CD14-positive monocyte (primary cell): Measurements from ENCODE around the gene KIDINS220. TPM values are rescaled to one million over a fixed set of nuclear protein-coding genes. Genes with fewer than 3 reads are reported as not detected.

Source experiments
- DNase-seq, 3 donors: peaks; one replicate each; pipeline ENCODE4 v3.0.0-alpha.2; 2011 to 2022
- H2AFZ ChIP-seq: 2 replicates; pipeline ENCODE4 v1.6.0; 2012; ENCODE audit warnings: mild to moderate bottlenecking, low read depth, low read length, inconsistent platforms; ENCODE audit not compliant: insufficient read depth, poor library complexity, severe bottlenecking
- H3K27ac ChIP-seq, 2 donors: 1 replicate in 1 of 2; 2 replicates in 1 of 2; pipeline ENCODE4 v1.5.1; 2012 to 2013; ENCODE audit warnings: low read length in 2 of 2, control low read depth in 1 of 2, inconsistent platforms in 1 of 2, low read depth in 1 of 2, mild to moderate bottlenecking in 1 of 2
- H3K27me3 ChIP-seq, 2 donors: one replicate each; pipeline versions ENCODE4 v1.6.0 to v1.6.1; 2011 to 2013; ENCODE audit warnings: low read length in 2 of 2; ENCODE audit not compliant: control insufficient read depth in 2 of 2, insufficient read depth in 2 of 2
- H3K36me3 ChIP-seq, 2 donors: replicated peaks in 1 of 2; 1 replicate in 1 of 2; 2 replicates in 1 of 2; pipeline versions ENCODE4 v1.5.1 to v1.6.1; 2012 to 2013; ENCODE audit warnings: low read length in 2 of 2, control low read depth in 1 of 2, inconsistent platforms in 1 of 2, mild to moderate bottlenecking in 1 of 2; ENCODE audit not compliant: insufficient read depth in 2 of 2, control insufficient read depth in 1 of 2
- H3K4me1 ChIP-seq, 2 donors: 1 replicate in 1 of 2; 2 replicates in 1 of 2; pipeline versions ENCODE4 v1.5.1 to v1.6.1; 2012 to 2013; ENCODE audit warnings: low read length in 2 of 2, control low read depth in 1 of 2, inconsistent platforms in 1 of 2, mild to moderate bottlenecking in 1 of 2, moderate library complexity in 1 of 2; ENCODE audit not compliant: insufficient read depth in 2 of 2, control insufficient read depth in 1 of 2
- H3K4me2 ChIP-seq: replicated peaks from 2 replicates; pipeline ENCODE3; 2012; ENCODE audit warnings: low read length, moderate library complexity, mild to moderate bottlenecking; ENCODE audit not compliant: poor library complexity, severe bottlenecking; ENCODE audit errors: extremely low read depth
- H3K4me3 ChIP-seq, 3 experiments: fragments of 200-600 bp in 1 of 3; sonication (generic) in 1 of 3; replicated peaks in 1 of 3; 1 replicate in 2 of 3; 2 replicates in 1 of 3; pipeline ENCODE4 v1.5.1; 2011 to 2013; ENCODE audit warnings: low read length in 3 of 3, mild to moderate bottlenecking in 3 of 3, control low read depth in 2 of 3, low read depth in 2 of 3, inconsistent platforms in 1 of 3, moderate library complexity in 1 of 3
- H3K79me2 ChIP-seq: 2 replicates; pipeline ENCODE4 v1.6.0; 2012; ENCODE audit warnings: mild to moderate bottlenecking, control low read depth, inconsistent platforms, low read length, moderate library complexity; ENCODE audit not compliant: insufficient read depth
- H3K9ac ChIP-seq: 2 replicates; pipeline ENCODE4 v1.6.0; 2017; ENCODE audit warnings: low read length, mild to moderate bottlenecking; ENCODE audit not compliant: insufficient read depth, poor library complexity, severe bottlenecking
- H3K9me3 ChIP-seq, 2 donors: replicated peaks in 1 of 2; 1 replicate in 1 of 2; 2 replicates in 1 of 2; pipeline versions ENCODE4 v1.5.1 to v1.6.1; 2012 to 2013; ENCODE audit warnings: low read length in 2 of 2, control low read depth in 1 of 2; ENCODE audit not compliant: control insufficient read depth in 1 of 2, insufficient read depth in 1 of 2
- H4K20me1 ChIP-seq: 2 replicates; pipeline ENCODE4 v1.6.0; 2012; ENCODE audit warnings: mild to moderate bottlenecking, low read length, control low read depth, moderate library complexity; ENCODE audit not compliant: insufficient read depth
- H3K27ac Mint-ChIP-seq, 7 donors: one replicate each; pipeline ENCODE4 v1.8.0; 2020; ENCODE audit warnings: mild to moderate bottlenecking in 7 of 7, mixed read lengths in 7 of 7, moderate library complexity in 6 of 7, inconsistent platforms in 2 of 7
- H3K27me3 Mint-ChIP-seq, 3 donors: one replicate each; pipeline ENCODE4 v1.8.0; 2021 to 2022; ENCODE audit warnings: low read depth in 3 of 3, mild to moderate bottlenecking in 3 of 3, mixed read lengths in 3 of 3, moderate library complexity in 3 of 3, inconsistent platforms in 1 of 3
- H3K36me3 Mint-ChIP-seq, 2 donors: one replicate each; pipeline ENCODE4 v1.8.0; 2020; ENCODE audit warnings: mixed read lengths in 2 of 2, inconsistent platforms in 1 of 2, mild to moderate bottlenecking in 1 of 2
- H3K4me1 Mint-ChIP-seq: one replicate; pipeline ENCODE4 v1.8.0; 2020; ENCODE audit warnings: mild to moderate bottlenecking, mixed read lengths
- H3K4me3 Mint-ChIP-seq, 2 donors: one replicate each; pipeline ENCODE4 v1.8.0; 2020; ENCODE audit warnings: mild to moderate bottlenecking in 2 of 2, mixed read lengths in 2 of 2, moderate library complexity in 1 of 2
- H3K9me3 Mint-ChIP-seq, 7 donors: one replicate each; pipeline ENCODE4 v1.8.0; 2020 to 2022; ENCODE audit warnings: mixed read lengths in 7 of 7, mild to moderate bottlenecking in 6 of 7, moderate library complexity in 6 of 7, inconsistent platforms in 2 of 7
- CTCF ChIP-seq: fragments of 200-600 bp; IDR thresholded peaks from one replicate; pipeline ENCODE4 v1.8.0; 2022; ENCODE audit warnings: antibody characterized with exemption, mild to moderate bottlenecking
- WGBS: methylation state at CpG from one replicate; pipeline ENCODE4 v1.1.5; 2013; ENCODE audit warnings: missing lambda C conversion rate; ENCODE audit not compliant: insufficient coverage; 5-methylcytosine and 5-hydroxymethylcytosine counted together
- intact Hi-C, 2 donors: fragments of 100-400 bp; cut with micrococcal nuclease; formaldehyde crosslinking; loops; one replicate each; pipeline versions ENCODE4 v1.15.0 to v1.15.1; 2023
- polyA plus RNA-seq, 3 donors: library from polyadenylated mRNA; depleted of rRNA in 1 of 3; unstranded in 2 of 3; stranded (reverse) in 1 of 3; fragments of 300-500 nt in 2 of 3; fragments of >200 nt in 1 of 3; fragmentation: Illumina TruSeq in 2 of 3; gene quantifications; 1 replicate in 2 of 3; 2 replicates in 1 of 3; pipeline ENCODE4 v1.2.3, GENCODE V29; 2012 to 2021

KIDINS220 gene
- polyA plus RNA-seq, 3 donors, result 12.1 to 26.7 (median 26.3) TPM

- intact Hi-C loops, result loop anchor here (5.0 to 10.0 kb wide), 9 partner anchors 102 to 1590 kb away; no protein-coding TSS in a partner anchor
- H3K9me3 Mint-ChIP-seq, result peaks cover 0 to 4% (median 2%) of the 10 kb centered on the region in 7 donors
- H3K4me3 Mint-ChIP-seq, result peak overlapping the region; percentile 94 to 99
- H3K27me3 Mint-ChIP-seq, result peaks cover 4 to 11% (median 5%) of the 10 kb centered on the region in 3 donors
- peaks cover 21% of the 10 kb centered on the region for H3K4me1 Mint-ChIP-seq
- WGBS, result 61% methylated on average over 3 of the region's 3 CpGs
- no peaks in the 10 kb centered on the region for H3K36me3 ChIP-seq
- peak overlapping the region; percentile 80 to 94 (median 92) for H3K27ac Mint-ChIP-seq
- peak; percentile 17 to 36 (median 35) for DNase-seq
- H3K4me2 ChIP-seq, result peak overlapping the region; percentile 93
- H3K27me3 ChIP-seq, result peaks cover 0 to 8% of the 10 kb centered on the region in 2 donors
- peak overlapping the region; percentile 84 for H2AFZ ChIP-seq
- H3K4me1 ChIP-seq, result peaks cover 19 to 30% of the 10 kb centered on the region in 2 donors
- H3K4me3 ChIP-seq, result peak overlapping the region; percentile 56 to 95 (median 93)
- H3K27ac ChIP-seq, result peak overlapping the region; percentile 49 to 74
- H3K36me3 Mint-ChIP-seq, result peaks cover 9 to 14% of the 10 kb centered on the region in 2 donors
- H3K9ac ChIP-seq, result peak overlapping the region; percentile 87
- peaks cover 29% of the 10 kb centered on the region for H4K20me1 ChIP-seq
- TF ChIP-seq CTCF, result no peak
- H3K79me2 ChIP-seq, result peaks cover 36% of the 10 kb centered on the region
- H3K9me3 ChIP-seq, result no peaks in the 10 kb centered on the region
These were observed 152.9 kb downstream of the KIDINS220 start for GRCh38 chr2:8684540-8684877.

GRCh38 chr2:8682719-8683667, 154.4 kb downstream of the KIDINS220 start:
- intact Hi-C loops, result loop anchor here (5.0 to 10.0 kb wide), 9 partner anchors 101 to 1588 kb away; no protein-coding TSS in a partner anchor
- peak overlapping the region; percentile 89 for H3K9ac ChIP-seq
- peak overlapping the region; percentile 93 to 96 (median 95) for H3K4me3 ChIP-seq
- TF ChIP-seq CTCF, result no peak
- H2AFZ ChIP-seq, result no peak overlapping the region
- H3K27ac ChIP-seq, result peak overlapping the region; percentile 85 to 89
- peaks cover 1 to 17% of the 10 kb centered on the region in 2 donors for H3K27me3 ChIP-seq
- Mint-ChIP-seq H3K36me3 (peaks cover 10 to 17% of the 10 kb centered on the region in 2 donors), H3K4me1 (peaks cover 29% of the 10 kb centered on the region), H3K27ac (peak overlapping the region; percentile 93 to 98 (median 96)), H3K4me3 (peak overlapping the region; percentile 98 to 99), H3K27me3 (peaks cover 11 to 25% (median 13%) of the 10 kb centered on the region in 3 donors), H3K9me3 (peaks cover 0 to 8% (median 2%) of the 10 kb centered on the region in 7 donors)
- H3K4me2 ChIP-seq, result peak overlapping the region; percentile 93
- 0% methylated on average over 15 of the region's 30 CpGs for WGBS
- no peaks in the 10 kb centered on the region for H3K9me3 ChIP-seq
- H3K79me2 ChIP-seq, result peaks cover 36% of the 10 kb centered on the region
- peaks cover 29% of the 10 kb centered on the region for H4K20me1 ChIP-seq
- no peaks in the 10 kb centered on the region for H3K36me3 ChIP-seq
- H3K4me1 ChIP-seq, result peaks cover 28 to 40% of the 10 kb centered on the region in 2 donors
- peak; percentile 38 to 50 (median 39) for DNase-seq
